Measurements from ENCODE around the gene SPECC1L.

GRCh38 chr22:24440270-24440717 lies 169.7 kb downstream of the SPECC1L start:
- TF ChIP-seq CTCF (IDR thresholded peaks at IDR 0.05; ENCODE audit: control extremely low read depth in 1 of 3, insufficient read depth in 1 of 3, low read depth in 1 of 3, low read length in 3 of 3): no peak
- TF ChIP-seq ATF2 (IDR thresholded peaks at IDR 0.05; ENCODE audit: low read length): no peak
- TF ChIP-seq SRF (IDR thresholded peaks at IDR 0.05; ENCODE audit: low read depth, low read length): no peak
- no peak for TF ChIP-seq RAD21 (IDR thresholded peaks at IDR 0.05 in 1 of 2, conservative IDR thresholded peaks at IDR 0.05 in 1 of 2; ENCODE audit: low read depth in 2 of 2, low read length in 2 of 2)
- no peak for TF ChIP-seq TEAD4 (IDR thresholded peaks at IDR 0.05; ENCODE audit: low read depth, low read length)
- no peak for TF ChIP-seq JUND (IDR thresholded peaks at IDR 0.05; ENCODE audit: low read length)
- no peak for TF ChIP-seq EZH2 (IDR thresholded peaks at IDR 0.05; ENCODE audit: low read depth, low read length, severe bottlenecking)
- no peak for TF ChIP-seq EP300 (IDR thresholded peaks at IDR 0.05; ENCODE audit: borderline replicate concordance in 1 of 2, low read depth in 2 of 2, low read length in 2 of 2)
- TF ChIP-seq POLR2A (IDR thresholded peaks at IDR 0.05; ENCODE audit: control extremely low read depth in 1 of 2, low read depth in 2 of 2, low read length in 2 of 2): no peak
- no peak for TF ChIP-seq TCF12 (IDR thresholded peaks at IDR 0.05; ENCODE audit: low read depth, low read length)
- TF ChIP-seq YY1 (IDR thresholded peaks at IDR 0.05; ENCODE audit: low read depth, low read length): no peak
- no peak for TF ChIP-seq MAX (IDR thresholded peaks at IDR 0.05)
- no peak for TF ChIP-seq E2F6 (IDR thresholded peaks at IDR 0.05)
- no peak for TF ChIP-seq POLR2AphosphoS5 (IDR thresholded peaks at IDR 0.05; ENCODE audit: low read depth, low read length)
